Activated CD4-positive, CD25-positive, alpha-beta regulatory T cell treated with anti-CD3 and anti-CD28 coated beads, Interleukin-2, amount 50 U/mL, for 72 hours (primary cell): ENCODE measurements around the gene TMEM45B.
"Not testable (repeated sequence)": the region's sequence is repeated elsewhere in the genome, so short reads cannot be mapped to it uniquely, and the experiment has no call there.

Experiments used
- DNase-seq: peaks from one replicate; pipeline ENCODE4 v3.0.0; 2021

TMEM45B gene

GRCh38 chr11:129813231-129813791 is 2.3 kb upstream of the TMEM45B start:
- DNase-seq = no peak

- DNase-seq = peak; percentile 65
These were observed 1.2 kb upstream of the TMEM45B start for GRCh38 chr11:129814244-129815014.

GRCh38 chr11:129817534-129818051 is 1.9 kb downstream of the TMEM45B start:
- no peak for DNase-seq

- not testable (repeated sequence) for DNase-seq
These were observed 2.6 kb downstream of the TMEM45B start for GRCh38 chr11:129818236-129818635.

GRCh38 chr11:129819237-129819636 is 3.6 kb downstream of the TMEM45B start:
- no peak for DNase-seq

- DNase-seq = not testable (repeated sequence)
These were observed 4.6 kb downstream of the TMEM45B start for GRCh38 chr11:129820228-129820627.

- DNase-seq = not testable (repeated sequence)
These were observed 7.6 kb downstream of the TMEM45B start for GRCh38 chr11:129823281-129823680.

- not testable (repeated sequence) for DNase-seq
These were observed 8.2 kb downstream of the TMEM45B start for GRCh38 chr11:129823799-129824198.

GRCh38 chr11:129825380-129825779 is 9.7 kb downstream of the TMEM45B start:
- DNase-seq = no peak

GRCh38 chr11:129828301-129828836 is 12.7 kb downstream of the TMEM45B start:
- no peak for DNase-seq

- DNase-seq = not testable (repeated sequence)
These were observed 13.8 kb downstream of the TMEM45B start for GRCh38 chr11:129829497-129829896.

- DNase-seq = not testable (repeated sequence)
These were observed 15.6 kb downstream of the TMEM45B start for GRCh38 chr11:129831227-129831626.

- not testable (repeated sequence) for DNase-seq
These were observed 17.6 kb downstream of the TMEM45B start for GRCh38 chr11:129833260-129833659.

GRCh38 chr11:129836423-129836891 is 20.8 kb downstream of the TMEM45B start:
- not testable (repeated sequence) for DNase-seq

GRCh38 chr11:129836979-129837378 is 21.3 kb downstream of the TMEM45B start:
- DNase-seq = no peak

- no peak for DNase-seq
These were observed 24.6 kb downstream of the TMEM45B start for GRCh38 chr11:129840236-129840635.

GRCh38 chr11:129842138-129842537 is 26.5 kb downstream of the TMEM45B start:
- DNase-seq = no peak

- DNase-seq = no peak
These were observed 31.1 kb downstream of the TMEM45B start for GRCh38 chr11:129846508-129847335.

- not testable (repeated sequence) for DNase-seq
These were observed 31.7 kb downstream of the TMEM45B start for GRCh38 chr11:129847361-129847760.

- no peak for DNase-seq
These were observed 33.9 kb downstream of the TMEM45B start for GRCh38 chr11:129849447-129850130.

GRCh38 chr11:129852125-129852740 is 36.6 kb downstream of the TMEM45B start:
- DNase-seq = no peak
